PC-3 (cell line): Measurements from ENCODE around the gene PHF8.

Experiments used
- EZH2 ChIP-seq: fragments of 300-600 bp; sonication (generic); IDR thresholded peaks from one replicate; pipeline ENCODE4 v1.6.1; 2017; ENCODE audit warnings: antibody characterized with exemption, mild to moderate bottlenecking, low read length; ENCODE audit not compliant: unreplicated experiment
- EZH2phosphoT487 ChIP-seq: fragments of 300-600 bp; sonication (generic); IDR thresholded peaks from 2 replicates; pipeline ENCODE4 v1.6.1; 2018; ENCODE audit warnings: mild to moderate bottlenecking, antibody characterized with exemption, low read length, borderline replicate concordance
- TF ChIP-seq, protein P1 (sequence below): fragments of 300-600 bp; sonication (generic); conservative IDR thresholded peaks from 2 replicates; pipeline ENCODE4 v1.5.1; 2017; ENCODE audit warnings: antibody characterized with exemption, low read depth, mild to moderate bottlenecking, low read length

DNA sequence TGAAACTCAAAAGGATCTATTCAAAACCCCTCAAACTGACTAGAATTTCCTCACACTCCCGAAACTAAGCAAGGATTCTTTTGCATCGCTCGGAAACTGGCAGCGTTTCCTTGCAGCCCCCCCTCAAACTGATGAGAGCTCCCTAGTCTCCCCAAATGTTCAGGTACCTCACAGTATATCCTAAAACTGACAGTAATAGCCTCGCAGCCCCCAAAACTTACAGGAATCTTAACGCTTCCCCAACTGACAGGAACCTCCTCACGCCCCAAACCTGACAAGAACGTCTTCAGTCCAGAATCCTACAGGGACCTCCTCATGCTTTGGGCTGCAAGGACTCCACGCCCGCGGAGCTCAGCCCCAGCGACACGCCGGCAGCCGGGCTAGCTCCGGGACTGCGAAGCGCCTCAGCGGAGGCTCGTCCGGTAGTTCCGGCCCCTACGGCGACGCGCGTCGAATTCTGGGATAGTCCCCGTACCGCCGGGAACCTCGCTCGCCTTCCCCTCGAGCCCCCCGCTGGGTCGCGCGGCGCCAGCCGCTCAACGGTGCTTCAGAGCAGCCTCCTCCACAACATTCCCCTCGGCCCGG is 640 bp downstream of the PHF8 start:
- TF ChIP-seq, protein P1, sequence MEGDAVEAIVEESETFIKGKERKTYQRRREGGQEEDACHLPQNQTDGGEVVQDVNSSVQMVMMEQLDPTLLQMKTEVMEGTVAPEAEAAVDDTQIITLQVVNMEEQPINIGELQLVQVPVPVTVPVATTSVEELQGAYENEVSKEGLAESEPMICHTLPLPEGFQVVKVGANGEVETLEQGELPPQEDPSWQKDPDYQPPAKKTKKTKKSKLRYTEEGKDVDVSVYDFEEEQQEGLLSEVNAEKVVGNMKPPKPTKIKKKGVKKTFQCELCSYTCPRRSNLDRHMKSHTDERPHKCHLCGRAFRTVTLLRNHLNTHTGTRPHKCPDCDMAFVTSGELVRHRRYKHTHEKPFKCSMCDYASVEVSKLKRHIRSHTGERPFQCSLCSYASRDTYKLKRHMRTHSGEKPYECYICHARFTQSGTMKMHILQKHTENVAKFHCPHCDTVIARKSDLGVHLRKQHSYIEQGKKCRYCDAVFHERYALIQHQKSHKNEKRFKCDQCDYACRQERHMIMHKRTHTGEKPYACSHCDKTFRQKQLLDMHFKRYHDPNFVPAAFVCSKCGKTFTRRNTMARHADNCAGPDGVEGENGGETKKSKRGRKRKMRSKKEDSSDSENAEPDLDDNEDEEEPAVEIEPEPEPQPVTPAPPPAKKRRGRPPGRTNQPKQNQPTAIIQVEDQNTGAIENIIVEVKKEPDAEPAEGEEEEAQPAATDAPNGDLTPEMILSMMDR: no peak
- TF ChIP-seq EZH2 (no peak), EZH2phosphoT487 (no peak)
